Activated naive CD8-positive, alpha-beta T cell (primary cell): Measurements from ENCODE around the gene MAP1LC3B.
"Not testable (repeated sequence)": the region's sequence is repeated elsewhere in the genome, so short reads cannot be mapped to it uniquely, and the experiment has no call there.

ENCODE experiments used
- H3K27ac Mint-ChIP-seq: one replicate; pipeline ENCODE4 v1.8.0; 2021; ENCODE audit warnings: mixed read lengths
- H3K27me3 Mint-ChIP-seq: one replicate; pipeline ENCODE4 v1.8.0; 2021; ENCODE audit warnings: mixed read lengths
- H3K36me3 Mint-ChIP-seq: one replicate; pipeline ENCODE4 v1.8.0; 2021; ENCODE audit warnings: mixed read lengths
- H3K4me1 Mint-ChIP-seq: one replicate; pipeline ENCODE4 v1.8.0; 2021; ENCODE audit warnings: low read depth, mixed read lengths
- H3K4me3 Mint-ChIP-seq: one replicate; pipeline ENCODE4 v1.8.0; 2021; ENCODE audit warnings: mild to moderate bottlenecking, mixed read lengths
- H3K9me3 Mint-ChIP-seq: one replicate; pipeline ENCODE4 v1.8.0; 2021; ENCODE audit warnings: low read depth, mixed read lengths

The MAP1LC3B gene

GRCh38 chr16:87384162-87384874, 7.8 kb upstream of the MAP1LC3B start:
- peaks cover 2% of the 10 kb centered on the region for H3K36me3 Mint-ChIP-seq
- H3K9me3 Mint-ChIP-seq = no peaks in the 10 kb centered on the region

GRCh38 chr16:87384875-87385167, 7.3 kb upstream of the MAP1LC3B start:
- Mint-ChIP-seq H3K4me1 (peaks cover 61% of the 10 kb centered on the region), H3K4me3 (peak overlapping the region; percentile 70), H3K27ac (peak overlapping the region; percentile 41)
- not testable (repeated sequence) for H3K27me3 Mint-ChIP-seq, H3K9me3 Mint-ChIP-seq, H3K36me3 Mint-ChIP-seq

More at GRCh38 chr16:87384162-87384874, 7.8 kb upstream of the MAP1LC3B start:
- H3K4me1 Mint-ChIP-seq = peaks cover 57% of the 10 kb centered on the region
- no peaks in the 10 kb centered on the region for H3K27me3 Mint-ChIP-seq
- peak overlapping the region; percentile 85 for H3K4me3 Mint-ChIP-seq
- H3K27ac Mint-ChIP-seq = peak overlapping the region; percentile 94

DNA sequence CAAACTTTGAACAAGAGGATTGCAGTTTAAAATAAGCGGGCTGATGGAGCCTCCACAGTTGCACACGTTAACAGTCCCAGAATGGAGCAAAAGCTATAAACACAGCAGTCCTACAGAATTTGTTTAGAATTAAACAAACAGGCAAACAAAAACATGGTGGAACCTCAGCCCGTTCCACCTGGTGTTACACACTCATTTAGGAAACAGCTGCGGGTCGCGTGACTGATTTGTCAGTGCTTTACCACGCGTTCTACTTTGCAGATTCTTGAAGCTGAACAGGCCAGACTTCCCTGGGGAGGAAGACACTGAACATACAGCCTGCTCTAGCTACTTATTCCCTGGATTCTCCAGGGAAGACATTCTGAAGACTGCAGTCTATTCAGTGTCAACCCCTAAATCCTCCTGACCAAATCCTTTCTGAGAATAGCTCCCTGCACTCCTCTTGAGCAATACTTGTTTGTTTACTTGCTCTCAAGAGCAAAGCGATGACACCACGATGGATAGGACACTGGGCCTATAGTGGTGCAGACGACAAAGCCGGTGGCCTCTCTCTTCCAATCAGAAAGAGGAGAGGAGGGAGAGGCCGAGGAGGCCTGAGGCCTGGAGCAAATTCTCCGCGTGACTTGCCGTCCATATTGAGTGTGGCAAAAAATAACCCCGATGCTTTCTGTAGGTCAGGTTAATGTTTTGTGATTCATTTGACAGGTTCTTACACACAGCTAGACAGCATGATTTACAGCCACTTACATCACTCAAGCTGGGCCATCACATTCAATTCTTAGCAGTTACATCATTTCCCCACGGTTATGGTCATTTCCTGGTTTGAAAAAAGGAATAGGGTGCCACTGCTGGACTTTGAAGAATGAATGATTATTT, 4.0 kb upstream of the MAP1LC3B start:
- H3K4me1 Mint-ChIP-seq = peaks cover 45% of the 10 kb centered on the region
- peak overlapping the region; percentile 51 for H3K4me3 Mint-ChIP-seq
- no peaks in the 10 kb centered on the region for H3K36me3 Mint-ChIP-seq
- H3K27me3 Mint-ChIP-seq = no peaks in the 10 kb centered on the region
- H3K27ac Mint-ChIP-seq = peak overlapping the region; percentile 93
- no peaks in the 10 kb centered on the region for H3K9me3 Mint-ChIP-seq

DNA sequence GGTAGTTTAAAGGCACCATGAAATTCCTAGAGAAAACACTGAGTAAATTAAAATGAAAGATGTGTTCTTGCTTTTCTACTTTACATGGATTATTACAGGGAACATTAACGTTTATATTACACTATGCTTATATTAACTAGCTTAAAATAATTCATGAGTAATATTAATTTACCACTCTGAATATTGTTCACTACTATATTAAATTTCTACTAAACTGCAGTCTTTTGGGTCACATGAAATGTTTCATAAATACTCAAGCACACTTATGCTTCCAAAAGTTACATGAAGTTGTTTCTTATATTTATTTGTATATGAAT, 3.4 kb upstream of the MAP1LC3B start:
- Mint-ChIP-seq H3K36me3 (no peaks in the 10 kb centered on the region), H3K4me1 (peaks cover 51% of the 10 kb centered on the region), H3K27ac (peak overlapping the region; percentile 93), H3K4me3 (peak overlapping the region; percentile 51), H3K27me3 (no peaks in the 10 kb centered on the region), H3K9me3 (no peaks in the 10 kb centered on the region)

GRCh38 chr16:87389245-87389644, 2.9 kb upstream of the MAP1LC3B start:
- peak overlapping the region; percentile 69 for H3K27ac Mint-ChIP-seq
- H3K9me3 Mint-ChIP-seq = no peaks in the 10 kb centered on the region
- H3K4me1 Mint-ChIP-seq = peaks cover 53% of the 10 kb centered on the region
- no peaks in the 10 kb centered on the region for H3K36me3 Mint-ChIP-seq
- H3K4me3 Mint-ChIP-seq = peak overlapping the region; percentile 37
- H3K27me3 Mint-ChIP-seq = no peaks in the 10 kb centered on the region

GRCh38 chr16:87389914-87390313, 2.2 kb upstream of the MAP1LC3B start:
- not testable (repeated sequence) for H3K36me3 Mint-ChIP-seq, H3K27me3 Mint-ChIP-seq, H3K4me3 Mint-ChIP-seq, H3K9me3 Mint-ChIP-seq
- H3K4me1 Mint-ChIP-seq = peaks cover 60% of the 10 kb centered on the region
- peak overlapping the region; percentile 69 for H3K27ac Mint-ChIP-seq

DNA sequence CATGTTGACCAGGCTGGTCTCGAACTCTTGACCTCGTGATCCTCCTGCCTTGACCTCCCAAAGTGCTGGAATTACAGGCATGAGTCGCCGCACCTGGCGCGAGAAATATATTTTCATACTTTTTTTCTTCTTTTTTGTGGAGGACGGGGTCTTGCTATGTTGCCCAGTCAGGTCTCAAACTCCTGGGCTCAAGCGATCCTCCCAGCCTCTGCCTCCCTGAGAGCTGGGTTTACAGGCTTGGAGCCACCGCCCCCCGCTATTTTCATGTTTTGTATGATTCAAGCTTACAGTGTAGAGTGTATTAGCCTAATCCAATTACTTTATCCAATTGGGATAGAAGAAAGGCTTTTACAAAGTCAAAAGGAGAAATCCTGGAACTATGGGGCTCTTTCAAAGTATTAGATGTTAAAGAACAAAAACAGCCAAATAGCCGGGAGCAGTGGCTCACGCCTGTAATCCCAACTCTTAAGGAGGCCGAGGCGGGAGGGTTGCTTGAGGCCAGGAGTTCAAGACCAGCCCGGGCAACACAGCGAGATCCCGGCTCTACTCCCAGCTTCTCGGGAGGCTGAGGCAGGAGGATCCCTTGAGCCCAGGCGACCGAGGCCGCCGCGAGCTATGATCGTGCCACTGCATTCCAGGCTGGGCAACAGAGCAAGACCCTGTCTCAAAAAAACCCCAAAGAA, 1.4 kb upstream of the MAP1LC3B start:
- Mint-ChIP-seq H3K27me3 (no peaks in the 10 kb centered on the region), H3K27ac (peak overlapping the region; percentile 81), H3K9me3 (no peaks in the 10 kb centered on the region), H3K36me3 (no peaks in the 10 kb centered on the region), H3K4me1 (peaks cover 64% of the 10 kb centered on the region), H3K4me3 (peak overlapping the region; percentile 87)

- Mint-ChIP-seq H3K27ac (peak overlapping the region; percentile 81), H3K36me3 (no peaks in the 10 kb centered on the region), H3K4me1 (peaks cover 62% of the 10 kb centered on the region), H3K9me3 (no peaks in the 10 kb centered on the region), H3K27me3 (no peaks in the 10 kb centered on the region), H3K4me3 (peak overlapping the region; percentile 87)
Measured at GRCh38 chr16:87391324-87391949, 699 bp upstream of the MAP1LC3B start.

DNA sequence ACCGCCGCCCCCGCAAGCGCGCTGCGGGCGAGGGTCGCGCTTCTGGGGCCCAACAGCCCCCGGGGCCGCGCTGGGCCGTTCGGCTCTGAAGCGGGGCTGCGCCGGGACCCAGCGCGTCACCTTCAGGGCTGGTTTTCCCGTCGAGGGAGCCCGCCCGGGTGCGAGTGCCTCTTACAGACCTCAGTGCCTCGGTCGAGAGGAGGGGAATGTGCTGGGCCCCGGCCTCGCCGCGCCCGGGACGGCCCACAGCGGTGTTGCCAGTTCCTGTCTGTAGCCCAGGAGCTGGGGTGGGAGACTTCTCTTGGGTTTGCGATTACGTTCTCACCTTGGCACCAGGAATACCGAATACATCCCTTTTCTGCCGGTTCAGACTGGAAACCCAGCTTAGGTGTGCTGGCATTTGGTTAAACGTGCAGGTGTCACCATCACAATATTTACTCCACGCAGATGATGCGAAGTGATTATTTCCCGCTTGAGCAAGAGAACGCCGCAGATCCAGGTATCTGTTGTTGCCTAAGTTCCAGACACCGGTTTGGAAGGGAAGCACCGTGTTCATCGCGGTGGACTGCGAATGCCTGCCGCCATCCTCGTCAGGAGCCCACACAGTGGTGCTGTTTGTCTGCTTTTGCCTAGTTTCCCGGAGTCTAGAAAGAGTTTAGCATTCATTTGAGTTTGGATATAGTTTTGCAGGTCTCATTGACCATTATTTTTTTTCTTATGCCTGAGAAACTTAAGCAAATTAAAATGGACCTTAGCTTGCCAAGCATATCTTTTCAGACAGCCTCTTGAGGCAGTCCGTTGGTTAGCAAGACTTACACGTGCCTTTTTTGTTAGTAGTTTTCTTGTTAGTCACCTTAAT, 914 bp downstream of the MAP1LC3B start:
- Mint-ChIP-seq H3K27me3 (no peaks in the 10 kb centered on the region), H3K4me1 (peaks cover 55% of the 10 kb centered on the region), H3K4me3 (peak overlapping the region; percentile 94), H3K9me3 (no peaks in the 10 kb centered on the region), H3K36me3 (no peaks in the 10 kb centered on the region), H3K27ac (peak overlapping the region; percentile 93)

- no peaks in the 10 kb centered on the region for H3K27me3 Mint-ChIP-seq
- peak overlapping the region; percentile 93 for H3K27ac Mint-ChIP-seq
- H3K36me3 Mint-ChIP-seq = no peaks in the 10 kb centered on the region
- H3K4me3 Mint-ChIP-seq = peak overlapping the region; percentile 94
- H3K9me3 Mint-ChIP-seq = no peaks in the 10 kb centered on the region
- H3K4me1 Mint-ChIP-seq = peaks cover 49% of the 10 kb centered on the region
Measured at GRCh38 chr16:87393680-87394055, 1.5 kb downstream of the MAP1LC3B start.

GRCh38 chr16:87395181-87395842, 3.2 kb downstream of the MAP1LC3B start:
- peak overlapping the region; percentile 53 for H3K4me3 Mint-ChIP-seq
- no peaks in the 10 kb centered on the region for H3K9me3 Mint-ChIP-seq
- H3K4me1 Mint-ChIP-seq = peaks cover 39% of the 10 kb centered on the region
- no peak overlapping the region for H3K27ac Mint-ChIP-seq
- H3K27me3 Mint-ChIP-seq = no peaks in the 10 kb centered on the region
- H3K36me3 Mint-ChIP-seq = no peaks in the 10 kb centered on the region

- H3K27ac Mint-ChIP-seq = no peak overlapping the region
- H3K36me3 Mint-ChIP-seq = peaks cover 3% of the 10 kb centered on the region
- peaks cover 3% of the 10 kb centered on the region for H3K4me1 Mint-ChIP-seq
- H3K9me3 Mint-ChIP-seq = no peaks in the 10 kb centered on the region
- no peaks in the 10 kb centered on the region for H3K27me3 Mint-ChIP-seq
- H3K4me3 Mint-ChIP-seq = no peak overlapping the region
Measured at GRCh38 chr16:87404764-87405625, 12.9 kb downstream of the MAP1LC3B start.

DNA sequence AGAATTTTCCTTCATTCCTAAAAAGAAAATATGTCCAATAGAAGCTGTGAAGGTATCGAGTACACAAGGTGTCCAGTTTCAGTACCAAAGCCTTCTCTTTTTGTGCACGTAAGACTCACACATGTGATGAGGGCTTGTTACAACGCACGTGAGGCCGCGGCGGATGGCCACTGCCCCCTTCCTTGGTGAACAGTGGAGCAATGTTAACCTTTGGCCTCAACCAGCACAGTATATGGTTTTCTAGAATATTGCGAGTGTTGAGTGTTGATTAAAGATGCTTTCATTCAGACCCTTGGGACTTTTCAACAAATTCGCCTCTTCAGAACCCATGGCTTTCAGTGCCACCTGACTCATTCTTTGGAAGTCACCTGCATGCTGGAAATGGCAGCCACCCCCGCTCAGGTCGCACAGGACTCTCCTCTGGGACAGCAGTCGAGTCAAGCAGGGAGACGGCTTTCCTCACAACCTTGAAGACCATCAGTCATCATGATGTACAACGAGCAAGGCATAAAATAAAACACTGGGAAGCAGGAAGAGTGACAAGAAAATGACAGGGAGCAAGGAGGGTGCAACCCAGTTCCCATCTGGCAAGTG, 14.5 kb downstream of the MAP1LC3B start:
- peaks cover 3% of the 10 kb centered on the region for H3K36me3 Mint-ChIP-seq
- no peak overlapping the region for H3K4me3 Mint-ChIP-seq
- H3K27me3 Mint-ChIP-seq = no peaks in the 10 kb centered on the region
- H3K27ac Mint-ChIP-seq = peak overlapping the region; percentile 46
- H3K9me3 Mint-ChIP-seq = no peaks in the 10 kb centered on the region
- H3K4me1 Mint-ChIP-seq = no peaks in the 10 kb centered on the region
